ENCODE results near the gene ATG9A. TPM values are rescaled to one million over a fixed set of nuclear protein-coding genes. Genes with fewer than 3 reads are reported as not detected.
A peak's percentile ranks its signal among the peaks of the same experiment; 100 is the strongest.

The ATG9A gene
- polyA plus RNA-seq, 1 donor from 2014 or later: 26.2 TPM

- Histone ChIP-seq H3K36me3 (ENCODE audit: insufficient read depth, low read length) (no peaks in the 10 kb centered on the region), H3K9me2 (ENCODE audit: insufficient read depth, low read length) (no peaks in the 10 kb centered on the region), H3F3A (ENCODE audit: insufficient read depth, low read length, poor library complexity, severe bottlenecking) (peaks cover 10% of the 10 kb centered on the region), H3K27me3 (ENCODE audit: insufficient read depth, low read depth, low read length) (peaks cover 11% of the 10 kb centered on the region), H3K9ac (ENCODE audit: low read length) (peak overlapping the region; percentile 44), H3K79me2 (replicated peaks; ENCODE audit: insufficient read depth, low read length) (no peaks in the 10 kb centered on the region), H3K27ac (ENCODE audit: low read length) (peak overlapping the region; percentile 74), H3K4me2 (ENCODE audit: low read length) (no peak overlapping the region), H4K20me1 (ENCODE audit: insufficient read depth) (no peaks in the 10 kb centered on the region), H2AFZ (ENCODE audit: low read depth, low read length) (peak overlapping the region; percentile 19), H3K4me3 (ENCODE audit: low read length) (peak overlapping the region; percentile 37), H3K9me3 (ENCODE audit: low read length) (no peaks in the 10 kb centered on the region)
- TF ChIP-seq EP300 (conservative IDR thresholded peaks at IDR 0.05; ENCODE audit: poor library complexity, severe bottlenecking) (peak; percentile 34), CTCF (IDR thresholded peaks at IDR 0.05; ENCODE audit: poor library complexity, severe bottlenecking) (peak; percentile 30), RAD21 (conservative IDR thresholded peaks at IDR 0.05) (no peak), REST (IDR thresholded peaks at IDR 0.05; ENCODE audit: borderline replicate concordance) (no peak), SMC3 (conservative IDR thresholded peaks at IDR 0.05; ENCODE audit: poor library complexity) (no peak), MXI1 (conservative IDR thresholded peaks at IDR 0.05; ENCODE audit: poor library complexity, severe bottlenecking) (no peak), POLR2AphosphoS5 (IDR thresholded peaks at IDR 0.05) (no peak)
These were observed 45.0 kb upstream of the ATG9A start for GRCh38 chr2:219274361-219274921.

GRCh38 chr2:219273937-219274336 lies 44.5 kb upstream of the ATG9A start:
- peaks cover 10% of the 10 kb centered on the region for H3F3A ChIP-seq (ENCODE audit: insufficient read depth, low read length, poor library complexity, severe bottlenecking)
- H3K4me3 ChIP-seq (ENCODE audit: low read length): peak overlapping the region; percentile 37
- no peaks in the 10 kb centered on the region for H3K79me2 ChIP-seq (replicated peaks; ENCODE audit: insufficient read depth, low read length)
- H3K27ac ChIP-seq (ENCODE audit: low read length): peak overlapping the region; percentile 74
- H3K27me3 ChIP-seq (ENCODE audit: insufficient read depth, low read depth, low read length): peaks cover 11% of the 10 kb centered on the region
- H3K9me2 ChIP-seq (ENCODE audit: insufficient read depth, low read length): no peaks in the 10 kb centered on the region
- H3K9me3 ChIP-seq (ENCODE audit: low read length): no peaks in the 10 kb centered on the region
- H2AFZ ChIP-seq (ENCODE audit: low read depth, low read length): peak overlapping the region; percentile 19
- no peak for TF ChIP-seq TAF1 (IDR thresholded peaks at IDR 0.05; ENCODE audit: low read depth)
- TF ChIP-seq REST (IDR thresholded peaks at IDR 0.05; ENCODE audit: borderline replicate concordance): no peak
- no peak for TF ChIP-seq MXI1 (conservative IDR thresholded peaks at IDR 0.05; ENCODE audit: poor library complexity, severe bottlenecking)
- TF ChIP-seq CTCF (IDR thresholded peaks at IDR 0.05; ENCODE audit: poor library complexity, severe bottlenecking): no peak
- no peak for TF ChIP-seq EP300 (conservative IDR thresholded peaks at IDR 0.05; ENCODE audit: poor library complexity, severe bottlenecking)
- TF ChIP-seq EZH2 (IDR thresholded peaks at IDR 0.05; ENCODE audit: borderline replicate concordance, insufficient read depth, low read length, poor library complexity, severe bottlenecking): no peak
- no peak for TF ChIP-seq SMC3 (conservative IDR thresholded peaks at IDR 0.05; ENCODE audit: poor library complexity)
- no peak for TF ChIP-seq POLR2AphosphoS5 (IDR thresholded peaks at IDR 0.05)
- TF ChIP-seq RAD21 (conservative IDR thresholded peaks at IDR 0.05): no peak
- peak overlapping the region; percentile 44 for H3K9ac ChIP-seq (ENCODE audit: low read length)
- no peaks in the 10 kb centered on the region for H4K20me1 ChIP-seq (ENCODE audit: insufficient read depth)
- no peak overlapping the region for H3K4me2 ChIP-seq (ENCODE audit: low read length)
- no peaks in the 10 kb centered on the region for H3K36me3 ChIP-seq (ENCODE audit: insufficient read depth, low read length)
